ENCODE results near the gene OPRD1.
A peak's percentile ranks its signal among the peaks of the same experiment; 100 is the strongest.
"Not testable (repeated sequence)": the region's sequence is repeated elsewhere in the genome, so short reads cannot be mapped to it uniquely, and the experiment has no call there.

The OPRD1 gene

GRCh38 chr1:28801461-28801860, 10.5 kb upstream of the OPRD1 start:
- no peak for DNase-seq

GRCh38 chr1:28803051-28803450, 8.9 kb upstream of the OPRD1 start:
- DNase-seq: no peak

- DNase-seq: no peak
These were observed 8.3 kb upstream of the OPRD1 start for GRCh38 chr1:28803662-28804061.

GRCh38 chr1:28804071-28804470, 7.9 kb upstream of the OPRD1 start:
- DNase-seq: no peak

GRCh38 chr1:28807046-28807445, 4.9 kb upstream of the OPRD1 start:
- DNase-seq: no peak

- DNase-seq: no peak
These were observed 4.0 kb upstream of the OPRD1 start for GRCh38 chr1:28807986-28808385.

GRCh38 chr1:28811369-28811765, 603 bp upstream of the OPRD1 start:
- no peak for DNase-seq

- DNase-seq: no peak
These were observed 899 bp downstream of the OPRD1 start for GRCh38 chr1:28812669-28813468.

- no peak for DNase-seq
These were observed 2.0 kb downstream of the OPRD1 start for GRCh38 chr1:28813931-28814465.

GRCh38 chr1:28815533-28816185, 3.7 kb downstream of the OPRD1 start:
- DNase-seq: peak in 1 of 5 experiments; percentile 22

- no peak for DNase-seq
These were observed 5.2 kb downstream of the OPRD1 start for GRCh38 chr1:28817133-28817532.

- DNase-seq: no peak
These were observed 7.0 kb downstream of the OPRD1 start for GRCh38 chr1:28819020-28819419.

- DNase-seq: no peak
These were observed 10.8 kb downstream of the OPRD1 start for GRCh38 chr1:28822799-28823198.

- not testable (repeated sequence) for DNase-seq
These were observed 12.1 kb downstream of the OPRD1 start for GRCh38 chr1:28824061-28824460.

GRCh38 chr1:28828227-28828858, 16.4 kb downstream of the OPRD1 start:
- DNase-seq: not testable (repeated sequence)

- DNase-seq: no peak
These were observed 18.8 kb downstream of the OPRD1 start for GRCh38 chr1:28830814-28831213.

GRCh38 chr1:28832966-28833365, 21.0 kb downstream of the OPRD1 start:
- no peak for DNase-seq

GRCh38 chr1:28833381-28833780, 21.4 kb downstream of the OPRD1 start:
- no peak for DNase-seq

- no peak for DNase-seq
These were observed 23.3 kb downstream of the OPRD1 start for GRCh38 chr1:28835237-28835650.

GRCh38 chr1:28836421-28836956, 24.5 kb downstream of the OPRD1 start:
- DNase-seq: no peak

GRCh38 chr1:28840928-28841544, 29.1 kb downstream of the OPRD1 start:
- no peak for DNase-seq

GRCh38 chr1:28845786-28846543, 34.0 kb downstream of the OPRD1 start:
- peak in 1 of 5 experiments; percentile 51 for DNase-seq
